Lower leg skin (tissue), 3 donors: Measurements from ENCODE around the gene SULT1A2.
"Not testable (repeated sequence)": the region's sequence is repeated elsewhere in the genome, so short reads cannot be mapped to it uniquely, and the experiment has no call there.

Experiments
- CTCF ChIP-seq, 3 donors: fragments of 450-650 bp; IDR thresholded peaks; one replicate each; pipeline ENCODE4 v1.5.1; 2016; ENCODE audit warnings: antibody characterized with exemption in 3 of 3, mild to moderate bottlenecking in 3 of 3, moderate library complexity in 2 of 3
- POLR2A ChIP-seq, 2 donors: fragments of 450-650 bp; IDR thresholded peaks; one replicate each; pipeline ENCODE4 v1.6.1; 2016 to 2017; ENCODE audit warnings: antibody characterized with exemption in 2 of 2, mild to moderate bottlenecking in 1 of 2, moderate library complexity in 1 of 2

DNA sequence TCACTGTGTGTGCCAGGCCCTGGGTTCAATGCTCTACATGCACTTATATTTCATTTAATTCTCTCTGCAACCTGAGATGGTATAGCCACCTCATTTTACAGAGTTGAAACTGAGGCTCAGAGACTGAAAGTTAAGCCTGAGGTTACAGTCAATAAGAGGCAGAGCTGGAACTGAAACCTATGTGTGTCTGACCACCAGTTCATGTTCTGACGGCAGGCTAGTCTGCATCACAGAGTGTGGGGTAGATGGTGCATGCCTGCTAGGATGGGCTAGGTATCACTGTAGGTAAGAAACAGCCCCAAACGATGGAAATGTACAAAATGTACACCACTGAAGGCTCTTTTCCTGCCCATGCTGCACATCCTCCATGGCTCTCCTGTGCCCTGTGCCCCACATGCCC lies 43.1 kb upstream of the SULT1A2 start:
- TF ChIP-seq POLR2A, CTCF (IDR thresholded peaks at IDR 0.05): not testable (repeated sequence)
